H1 (cell line): ENCODE results near the gene GNG7. TPM values are rescaled to one million over a fixed set of nuclear protein-coding genes. Genes with fewer than 3 reads are reported as not detected.
A peak's percentile ranks its signal among the peaks of the same experiment; 100 is the strongest.

Experiments
- CTCF ChIA-PET: fragments of 300-600 bp; sonication (Branson Sonifier 250); formaldehyde crosslinking; loops from one replicate; lab custom pipeline; 2021; ENCODE audit not compliant: partially characterized antibody; lab: Charles Lee
- POLR2A ChIA-PET: fragments of 300-600 bp; sonication (Branson Sonifier 250); formaldehyde crosslinking; loops from one replicate; lab custom pipeline; 2021; ENCODE audit warnings: inconsistent platforms; ENCODE audit not compliant: partially characterized antibody; lab: Charles Lee
- DNase-seq, 2 experiments: peaks; one replicate each; pipeline versions ENCODE4 v3.0.0 to v3.0.0-alpha.2; 2010 to 2022; ENCODE audit warnings: low spot score in 2 of 2, low read depth in 1 of 2, mixed read lengths in 1 of 2
- FAIRE-seq: peaks from 2 replicates; lab custom pipeline; 2011; peaks lifted over from hg19 to GRCh38; lab: Jason Lieb, UNC
- H2AFZ ChIP-seq: 2 replicates; pipeline ENCODE4 v1.8.1; 2012; ENCODE audit warnings: low read length, inconsistent platforms
- H2AK5ac ChIP-seq: 2 replicates; pipeline ENCODE4 v1.6.1; 2013; ENCODE audit warnings: low read depth, low read length
- H2BK120ac ChIP-seq: replicated peaks from 2 replicates; pipeline ENCODE3; 2013; ENCODE audit warnings: low read depth, low read length, inconsistent platforms
- H2BK12ac ChIP-seq: 2 replicates; pipeline ENCODE4 v1.6.1; 2013; ENCODE audit warnings: low read depth, low read length
- H2BK15ac ChIP-seq: 2 replicates; pipeline ENCODE4 v1.6.1; 2013; ENCODE audit warnings: low read length
- H2BK20ac ChIP-seq: 2 replicates; pipeline ENCODE4 v1.6.1; 2013; ENCODE audit warnings: low read length
- H2BK5ac ChIP-seq: 2 replicates; pipeline ENCODE4 v1.6.1; 2013; ENCODE audit warnings: low read depth, low read length
- H3K14ac ChIP-seq: 2 replicates; pipeline ENCODE4 v1.6.1; 2013; ENCODE audit warnings: inconsistent platforms; ENCODE audit not compliant: insufficient read length
- H3K18ac ChIP-seq: 2 replicates; pipeline ENCODE4 v1.6.1; 2013; ENCODE audit warnings: low read length; ENCODE audit errors: extremely low read depth
- H3K23ac ChIP-seq: 2 replicates; pipeline ENCODE4 v1.6.1; 2013; ENCODE audit warnings: inconsistent platforms; ENCODE audit not compliant: insufficient read length
- H3K23me2 ChIP-seq: 2 replicates; pipeline ENCODE4 v1.6.1; 2013; ENCODE audit warnings: low read depth, low read length
- H3K27ac ChIP-seq: 2 replicates; pipeline ENCODE4 v1.6.1; 2011; ENCODE audit warnings: low read depth, low read length, inconsistent platforms
- H3K27me3 ChIP-seq, 4 experiments: replicated peaks in 1 of 4; 1 replicate in 1 of 4; 2 replicates in 3 of 4; pipeline versions ENCODE4 v1.6.1 to v1.8.1; 2011 to 2013; ENCODE audit warnings: low read length in 3 of 4, mild to moderate bottlenecking in 3 of 4, inconsistent platforms in 2 of 4, mixed read lengths in 2 of 4, moderate library complexity in 1 of 4; ENCODE audit not compliant: control insufficient read depth in 3 of 4, insufficient read depth in 3 of 4; ENCODE audit errors: extremely low read depth in 1 of 4
- H3K36me3 ChIP-seq, 4 experiments: 2 replicates each; pipeline versions ENCODE4 v1.6.1 to v1.8.1; 2011 to 2013; ENCODE audit warnings: mild to moderate bottlenecking in 4 of 4, low read length in 3 of 4, moderate library complexity in 2 of 4, control low read depth in 1 of 4, inconsistent platforms in 1 of 4; ENCODE audit not compliant: insufficient read depth in 4 of 4, control insufficient read depth in 2 of 4
- H3K4ac ChIP-seq: replicated peaks from 2 replicates; pipeline ENCODE3; 2013; ENCODE audit warnings: low read length, low read depth, mixed read lengths, inconsistent platforms; ENCODE audit not compliant: insufficient read length
- H3K4me1 ChIP-seq, 4 experiments: replicated peaks in 1 of 4; 1 replicate in 1 of 4; 2 replicates in 3 of 4; pipeline versions ENCODE4 v1.6.1 to v1.8.1; 2011 to 2013; ENCODE audit warnings: low read length in 3 of 4, inconsistent platforms in 2 of 4, mixed read lengths in 1 of 4; ENCODE audit not compliant: insufficient read depth in 4 of 4, control insufficient read depth in 3 of 4
- H3K4me2 ChIP-seq, 2 experiments: 2 replicates each; pipeline versions ENCODE4 v1.6.1 to v1.8.1; 2011 to 2013; ENCODE audit warnings: low read depth in 2 of 2, low read length in 2 of 2, control low read depth in 1 of 2, inconsistent platforms in 1 of 2, mild to moderate bottlenecking in 1 of 2; ENCODE audit not compliant: insufficient read depth in 1 of 2
- H3K4me3 ChIP-seq, 4 experiments: fragments of 200-600, 300-600 bp in 1 of 4; sonication (generic), shearing (Covaris generic), sonication (Bioruptor Twin) in 1 of 4; 2 replicates each; pipeline versions ENCODE4 v1.5.1 to v1.8.1; 2011 to 2016; ENCODE audit warnings: low read length in 4 of 4, low read depth in 3 of 4, control low read depth in 2 of 4, inconsistent platforms in 2 of 4, mild to moderate bottlenecking in 2 of 4, mixed read lengths in 1 of 4, moderate library complexity in 1 of 4; ENCODE audit not compliant: insufficient read depth in 2 of 4; ENCODE audit errors: extremely low read depth in 1 of 4
- H3K56ac ChIP-seq: replicated peaks from 2 replicates; pipeline ENCODE3; 2013; ENCODE audit warnings: low read depth, mild to moderate bottlenecking, mixed read lengths, low read length, inconsistent platforms; ENCODE audit not compliant: insufficient read length
- H3K79me1 ChIP-seq: 2 replicates; pipeline ENCODE4 v1.6.1; 2013; ENCODE audit warnings: low read depth, low read length, control low read depth
- H3K79me2 ChIP-seq, 2 experiments: 2 replicates each; pipeline versions ENCODE4 v1.6.1 to v1.8.1; 2012 to 2013; ENCODE audit warnings: low read length in 2 of 2, mild to moderate bottlenecking in 2 of 2, inconsistent platforms in 1 of 2; ENCODE audit not compliant: insufficient read depth in 2 of 2, control insufficient read depth in 1 of 2
- H3K9ac ChIP-seq, 4 experiments: replicated peaks in 1 of 4; 1 replicate in 1 of 4; 2 replicates in 3 of 4; pipeline versions ENCODE4 v1.6.1 to v1.8.1; 2011 to 2013; ENCODE audit warnings: low read depth in 3 of 4, low read length in 3 of 4, control low read depth in 2 of 4, mild to moderate bottlenecking in 2 of 4, moderate library complexity in 2 of 4, inconsistent platforms in 1 of 4; ENCODE audit errors: extremely low read depth in 1 of 4
- H3K9me3 ChIP-seq, 2 experiments: 2 replicates each; pipeline versions ENCODE4 v1.6.1 to v1.8.1; 2012 to 2013; ENCODE audit warnings: mild to moderate bottlenecking in 2 of 2, moderate library complexity in 2 of 2, control low read depth in 1 of 2, inconsistent platforms in 1 of 2, low read depth in 1 of 2, low read length in 1 of 2, mixed read lengths in 1 of 2; ENCODE audit not compliant: insufficient read depth in 2 of 2
- H4K20me1 ChIP-seq, 2 experiments: replicated peaks in 1 of 2; 2 replicates each; pipeline versions ENCODE3 to v1.8.1; 2011 to 2013; ENCODE audit warnings: inconsistent platforms in 2 of 2, low read length in 2 of 2, mild to moderate bottlenecking in 1 of 2; ENCODE audit not compliant: insufficient read depth in 2 of 2, control insufficient read depth in 1 of 2
- H4K5ac ChIP-seq: 2 replicates; pipeline ENCODE4 v1.6.1; 2013; ENCODE audit warnings: low read length, low read depth, mixed read lengths, inconsistent platforms; ENCODE audit not compliant: insufficient read length
- H4K8ac ChIP-seq: 2 replicates; pipeline ENCODE4 v1.8.0; 2013; ENCODE audit warnings: mild to moderate bottlenecking, moderate library complexity, low read length, inconsistent platforms; ENCODE audit not compliant: insufficient read depth; ENCODE audit errors: extremely low read depth
- H4K91ac ChIP-seq: replicated peaks from 2 replicates; pipeline ENCODE3; 2013; ENCODE audit warnings: low read length, mixed read lengths, inconsistent platforms; ENCODE audit not compliant: insufficient read length
- CBX5 ChIP-seq: fragments of 300-800, 300-1000 bp; sonication (generic); IDR thresholded peaks from 2 replicates; pipeline ENCODE4 v1.7.1; 2016; ENCODE audit warnings: antibody characterized with exemption, low read length, low read depth
- EP300 ChIP-seq, 2 experiments: IDR thresholded peaks; 1 replicate in 1 of 2; 2 replicates in 1 of 2; pipeline ENCODE4 v1.6.1; 2011 to 2012; ENCODE audit warnings: low read depth in 2 of 2, low read length in 2 of 2, mild to moderate bottlenecking in 2 of 2, borderline replicate concordance in 1 of 2, inconsistent platforms in 1 of 2, moderate library complexity in 1 of 2
- GABPA ChIP-seq: IDR thresholded peaks from 2 replicates; pipeline ENCODE4 v1.6.1; 2011; ENCODE audit warnings: mild to moderate bottlenecking, low read length, moderate library complexity, borderline replicate concordance; ENCODE audit not compliant: insufficient read depth
- JUN ChIP-seq: IDR thresholded peaks from 2 replicates; pipeline ENCODE4 v1.6.1; 2011; ENCODE audit warnings: low read depth, mild to moderate bottlenecking, improper control_type of control experiment, low read length
- JUND ChIP-seq: IDR thresholded peaks from 2 replicates; pipeline ENCODE4 v1.6.1; 2011; ENCODE audit warnings: mild to moderate bottlenecking, improper control_type of control experiment, low read length
- TAF1 ChIP-seq: IDR thresholded peaks from 2 replicates; pipeline ENCODE4 v1.6.1; 2011; ENCODE audit warnings: mild to moderate bottlenecking, low read depth, low read length
- TAF7 ChIP-seq: optimal IDR thresholded peaks from 2 replicates; pipeline ENCODE3; 2011; ENCODE audit warnings: low read depth, mild to moderate bottlenecking, inconsistent platforms, low read length, moderate library complexity, borderline replicate concordance
- TBP ChIP-seq: IDR thresholded peaks from 2 replicates; pipeline ENCODE4 v1.6.1; 2011; ENCODE audit warnings: low read depth, low read length, improper control_type of control experiment
- YY1 ChIP-seq: IDR thresholded peaks from 2 replicates; pipeline ENCODE4 v1.6.1; 2011; ENCODE audit warnings: low read depth, mild to moderate bottlenecking, low read length
- WGBS, 2 experiments: shearing (Covaris generic) in 1 of 2; methylation state at CpG; one replicate each; pipeline versions ENCODE4 v1.1.6 to v1.1.7; 2013 to 2015; ENCODE audit warnings: low lambda C conversion rate in 2 of 2, mixed read lengths in 2 of 2, inconsistent platforms in 1 of 2, low coverage in 1 of 2, missing lambda C conversion rate in 1 of 2; ENCODE audit not compliant: insufficient replicate concordance in 2 of 2, insufficient coverage in 1 of 2, insufficient read length in 1 of 2; ENCODE audit errors: extremely low coverage in 1 of 2, missing lambda C conversion rate in 1 of 2; 5-methylcytosine and 5-hydroxymethylcytosine counted together
- polyA plus RNA-seq, 7 experiments: library from polyadenylated mRNA; depleted of rRNA in 3 of 7; stranded (reverse) in 5 of 7; unstranded in 2 of 7; fragments of >200 nt in 5 of 7; fragments of 200-250 nt in 2 of 7; gene quantifications; 1 replicate in 5 of 7; 2 replicates in 1 of 7; 4 replicates in 1 of 7; pipeline versions ENCODE4 v1.2.1 to v1.2.3, GENCODE V29; 2011 to 2013; ENCODE audit warnings: missing spikeins in 2 of 7, mixed read lengths in 2 of 7
- total RNA-seq: library from RNA; stranded (reverse); fragmentation: NEBNext Ultra II Directional; extraction: Animal tissue kit (Norgen Biotek cat#: 25700); gene quantifications from 2 replicates; pipeline ENCODE4 v1.2.1, GENCODE V29; 2021

GNG7 gene
- total and polyA plus RNA-seq, 2 of the 8 experiments (the other 6 are each of a cell fraction or from before 2014, with no cell fraction given), result 2.8 to 7.8 TPM

DNA sequence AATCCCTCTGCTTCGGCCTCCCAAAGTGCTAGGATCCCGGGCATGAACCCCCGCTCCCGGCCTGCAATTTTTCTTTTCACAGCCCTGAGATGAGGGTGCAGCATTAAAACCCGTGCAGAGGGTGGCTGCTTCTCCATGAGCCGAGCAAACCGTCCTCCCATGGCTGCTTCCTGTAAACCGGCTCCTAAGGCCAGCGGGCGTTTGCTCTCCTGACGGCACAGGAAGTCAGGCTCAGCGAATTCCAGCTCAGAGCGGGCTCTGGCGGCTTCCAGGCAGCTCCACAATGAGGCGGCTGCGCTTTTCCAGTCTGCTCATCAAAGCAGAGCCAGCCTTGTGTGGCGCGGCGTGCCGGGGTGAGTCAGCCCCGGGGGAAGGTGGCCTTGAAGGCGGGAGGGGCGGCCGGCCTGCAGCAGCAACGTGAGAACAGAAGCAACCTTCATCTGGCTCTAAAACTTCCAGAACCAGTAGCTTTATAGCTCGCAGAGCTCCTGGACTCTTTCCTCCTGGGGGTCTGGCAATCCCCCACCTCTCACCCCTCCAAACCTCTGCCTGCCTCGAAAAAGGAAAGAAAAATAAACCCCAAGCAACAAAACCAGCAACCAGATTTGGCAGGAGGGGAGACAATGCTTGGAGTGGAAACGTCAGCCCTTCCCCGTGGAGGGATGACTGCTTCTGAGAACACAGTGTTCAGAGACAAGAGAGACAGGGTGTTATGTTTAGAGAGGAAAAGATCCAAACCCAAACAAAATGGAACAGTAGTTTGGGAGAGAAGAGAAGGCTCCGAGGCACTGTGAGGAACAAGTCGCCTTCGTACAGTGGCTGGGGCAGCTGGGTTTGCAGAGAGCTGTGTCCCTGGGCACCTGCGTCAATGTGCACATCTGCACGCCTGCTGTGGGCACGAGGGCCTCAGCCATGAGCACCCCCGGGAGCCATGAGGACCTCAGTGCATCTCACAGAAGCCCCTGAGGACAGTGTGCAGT lies 158.7 kb downstream of the GNG7 start:
- H2BK20ac ChIP-seq, result peak overlapping the region; percentile 97; the same call in 1 of the 2 replicates
- peak overlapping the region in 1 of 2 experiments; percentile 26; a peak in 1 of 4 replicates for H3K4me2 ChIP-seq
- H3K9me3 ChIP-seq, result no peaks in the 10 kb centered on the region
- peak overlapping the region; percentile 13 for H2BK120ac ChIP-seq
- H3K18ac ChIP-seq, result peak overlapping the region; percentile 81
- H3K23ac ChIP-seq, result no peak overlapping the region
- H2AK5ac ChIP-seq, result peak overlapping the region; percentile 88
- H3K79me2 ChIP-seq, result no peaks in the 10 kb centered on the region
- no peak overlapping the region for H3K14ac ChIP-seq
- ChIA-PET CTCF (interaction anchor here (0.7 to 3.1 kb wide), 13 partner anchors 11 to 93 kb away, joined by 3 to 24 read pairs (median 4); partner anchors contain the start of gene GADD45B), POLR2A (interaction anchor here (0.6 to 5.8 kb wide), 13 partner anchors 8 to 115 kb away, joined by 3 to 98 read pairs (median 3); partner anchors contain the start of gene GADD45B)
- peak overlapping the region; percentile 96 for H4K91ac ChIP-seq
- no peak overlapping the region for H4K5ac ChIP-seq
- peak overlapping the region in 1 of 4 experiments; percentile 34; a peak in 2 of 7 replicates for H3K9ac ChIP-seq
- FAIRE-seq (peak; percentile 60), DNase-seq (peak; percentile 81 to 84)
- peak overlapping the region; percentile 90; the same call in 1 of the 2 replicates for H4K8ac ChIP-seq
- peak overlapping the region; percentile 40; the same call in 1 of the 2 replicates for H3K27ac ChIP-seq
- H3K23me2 ChIP-seq, result no peaks in the 10 kb centered on the region; the same call in 1 of the 2 replicates
- no peaks in the 10 kb centered on the region for H4K20me1 ChIP-seq
- no peaks in the 10 kb centered on the region for H3K79me1 ChIP-seq
- peak overlapping the region; percentile 89 for H2BK12ac ChIP-seq
- H3K4ac ChIP-seq, result peak overlapping the region; percentile 87
- H3K36me3 ChIP-seq, result no peaks in the 10 kb centered on the region
- peak overlapping the region; percentile 88; the same call in 1 of the 2 replicates for H2BK15ac ChIP-seq
- H2AFZ ChIP-seq, result no peak overlapping the region
- peak overlapping the region; percentile 76 for H2BK5ac ChIP-seq
- no peak overlapping the region; a peak in 1 of 8 replicates for H3K4me3 ChIP-seq
- H3K27me3 ChIP-seq, result no peaks in the 10 kb centered on the region; a peak in 2 of 7 replicates
- peaks cover 3 to 26% (median 20%) of the 10 kb centered on the region in 4 experiments for H3K4me1 ChIP-seq
- H3K56ac ChIP-seq, result no peak overlapping the region
- WGBS, 2 experiments, result 34% methylated on average over 32 of the region's 36 CpGs; no CpG with 5 or more reads in 1 of the 2 experiments
- TF ChIP-seq EP300 (IDR thresholded peaks at IDR 0.05; ENCODE audit: borderline replicate concordance in 1 of 2, low read depth in 2 of 2, low read length in 2 of 2) (peak in 1 of 2 experiments; percentile 35; a peak in 1 of 3 replicates), JUN (peak; percentile 60; the same call in 1 of the 2 replicates), YY1 (peak; percentile 60), CBX5 (no peak), TAF1 (peak; percentile 77; the same call in 1 of the 2 replicates), TAF7 (peak; percentile 53), TBP (peak; percentile 73), GABPA (peak; percentile 85), JUND (peak; percentile 87)
